GM12875 (cell line): ENCODE results near the gene DZIP3.

ENCODE experiments used
- H3K4me3 ChIP-seq: one replicate; pipeline ENCODE4 v1.5.1; 2011; ENCODE audit warnings: low read depth, low read length, control low read depth
- CTCF ChIP-seq: IDR thresholded peaks from 2 replicates; pipeline ENCODE4 v1.5.1; 2011; ENCODE audit warnings: low read depth, mild to moderate bottlenecking, control low read depth, inconsistent platforms, low read length, moderate library complexity, borderline replicate concordance; ENCODE audit not compliant: insufficient read depth

The DZIP3 gene

GRCh38 chr3:108661699-108662098 is 72.2 kb downstream of the DZIP3 start:
- no peak for TF ChIP-seq CTCF
- H3K4me3 ChIP-seq = no peak overlapping the region

- peak; percentile 40; the same call in 1 of the 2 replicates for TF ChIP-seq CTCF
- no peak overlapping the region for H3K4me3 ChIP-seq
Measured at GRCh38 chr3:108662142-108662738, 72.7 kb downstream of the DZIP3 start.

- no peak for TF ChIP-seq CTCF
- no peak overlapping the region for H3K4me3 ChIP-seq
Measured at GRCh38 chr3:108664266-108664665, 74.7 kb downstream of the DZIP3 start.

- no peak overlapping the region for H3K4me3 ChIP-seq
- no peak for TF ChIP-seq CTCF
Measured at GRCh38 chr3:108667312-108667711, 77.8 kb downstream of the DZIP3 start.

- no peak overlapping the region for H3K4me3 ChIP-seq
- no peak for TF ChIP-seq CTCF
Measured at GRCh38 chr3:108669208-108669607, 79.7 kb downstream of the DZIP3 start.

GRCh38 chr3:108672701-108673100 is 83.2 kb downstream of the DZIP3 start:
- no peak for TF ChIP-seq CTCF
- no peak overlapping the region for H3K4me3 ChIP-seq

- no peak overlapping the region for H3K4me3 ChIP-seq
- no peak for TF ChIP-seq CTCF
Measured at GRCh38 chr3:108673988-108674661, 84.6 kb downstream of the DZIP3 start.
